SK-N-SH (cell line): ENCODE measurements around the gene SEMA4B.

Source experiments
- CTCF ChIP-seq: fragments of 200-600 bp; sonication (generic); IDR thresholded peaks from 2 replicates; pipeline ENCODE4 v1.6.1; 2017; ENCODE audit warnings: antibody characterized with exemption, mild to moderate bottlenecking, moderate library complexity
- EP300 ChIP-seq, 2 experiments: IDR thresholded peaks; 2 replicates each; pipeline versions ENCODE4 v1.4.0 to v1.6.1; 2012; ENCODE audit warnings: borderline replicate concordance in 1 of 2, low read depth in 1 of 2, low read length in 1 of 2
- GATA2 ChIP-seq: sonication (generic); formaldehyde crosslinking; IDR thresholded peaks from 2 replicates; pipeline ENCODE4 v1.5.0; 2020; ENCODE audit warnings: mild to moderate bottlenecking, missing genetic modification reagents
- NFIC ChIP-seq: IDR thresholded peaks from 2 replicates; pipeline ENCODE4 v1.4.0; 2012; ENCODE audit warnings: borderline replicate concordance
- RAD21 ChIP-seq: IDR thresholded peaks from 2 replicates; pipeline ENCODE4 v1.6.1; 2012; ENCODE audit warnings: mild to moderate bottlenecking, low read length
- TAF1 ChIP-seq: IDR thresholded peaks from 2 replicates; pipeline ENCODE4 v1.6.1; 2012; ENCODE audit warnings: low read depth, mild to moderate bottlenecking, low read length, moderate library complexity, borderline replicate concordance
- TCF12 ChIP-seq: IDR thresholded peaks from 2 replicates; pipeline ENCODE4 v1.4.0; 2012
- YY1 ChIP-seq: IDR thresholded peaks from 2 replicates; pipeline ENCODE4 v1.4.0; 2012; ENCODE audit warnings: low read depth, mild to moderate bottlenecking

- TF ChIP-seq EP300 (IDR thresholded peaks at IDR 0.05; ENCODE audit: borderline replicate concordance in 1 of 2, low read depth in 1 of 2, low read length in 1 of 2) = no peak
- TF ChIP-seq CTCF = no peak
- no peak for TF ChIP-seq RAD21
- TF ChIP-seq TCF12 = no peak
- no peak for TF ChIP-seq GATA2
- no peak for TF ChIP-seq NFIC
- TF ChIP-seq YY1 = no peak
- no peak for TF ChIP-seq TAF1
Measured at GRCh38 chr15:90191344-90191687, 9.8 kb upstream of the SEMA4B start.
